ENCODE results near the gene DLG5.

GRCh38 chr10:77890097-77890496 lies 36.5 kb downstream of the DLG5 start:
- TF ChIP-seq KAT2B (IDR thresholded peaks at IDR 0.05; ENCODE audit: low read depth, low read length) (no peak), CBX2 (IDR thresholded peaks at IDR 0.05; ENCODE audit: insufficient read depth, low read length, poor library complexity, severe bottlenecking) (no peak), HNRNPUL1 (IDR thresholded peaks at IDR 0.05; ENCODE audit: low read length) (no peak), ZNF609 (CRISPR knock-in tag; IDR thresholded peaks at IDR 0.05; ENCODE audit: borderline replicate concordance) (no peak), CTCF (IDR thresholded peaks at IDR 0.05 in 2 of 3, conservative IDR thresholded peaks at IDR 0.05 in 1 of 3; ENCODE audit: insufficient read depth in 2 of 3, low read depth in 1 of 3, low read length in 3 of 3) (peak; percentile 69 to 74 (median 71))
